ENCODE results near the gene LRIG1.
A peak's percentile ranks its signal among the peaks of the same experiment; 100 is the strongest.

LRIG1 gene

GRCh38 chr3:66495668-66496045 lies 5.2 kb downstream of the LRIG1 start:
- H3K9me2 ChIP-seq (replicated peaks; ENCODE audit: insufficient read depth, low read length), result no peaks in the 10 kb centered on the region
- H3K36me3 ChIP-seq (replicated peaks; ENCODE audit: insufficient read depth, low read length), result no peaks in the 10 kb centered on the region
- peak overlapping the region; percentile 88 for H3K4me2 ChIP-seq (ENCODE audit: low read depth, low read length)
- TF ChIP-seq EZH2 (optimal IDR thresholded peaks at IDR 0.05; ENCODE audit: low read depth, low read length) (no peak), EZH2phosphoT487 (IDR thresholded peaks at IDR 0.05; ENCODE audit: low read length) (no peak)
- TF ChIP-seq, protein P1, sequence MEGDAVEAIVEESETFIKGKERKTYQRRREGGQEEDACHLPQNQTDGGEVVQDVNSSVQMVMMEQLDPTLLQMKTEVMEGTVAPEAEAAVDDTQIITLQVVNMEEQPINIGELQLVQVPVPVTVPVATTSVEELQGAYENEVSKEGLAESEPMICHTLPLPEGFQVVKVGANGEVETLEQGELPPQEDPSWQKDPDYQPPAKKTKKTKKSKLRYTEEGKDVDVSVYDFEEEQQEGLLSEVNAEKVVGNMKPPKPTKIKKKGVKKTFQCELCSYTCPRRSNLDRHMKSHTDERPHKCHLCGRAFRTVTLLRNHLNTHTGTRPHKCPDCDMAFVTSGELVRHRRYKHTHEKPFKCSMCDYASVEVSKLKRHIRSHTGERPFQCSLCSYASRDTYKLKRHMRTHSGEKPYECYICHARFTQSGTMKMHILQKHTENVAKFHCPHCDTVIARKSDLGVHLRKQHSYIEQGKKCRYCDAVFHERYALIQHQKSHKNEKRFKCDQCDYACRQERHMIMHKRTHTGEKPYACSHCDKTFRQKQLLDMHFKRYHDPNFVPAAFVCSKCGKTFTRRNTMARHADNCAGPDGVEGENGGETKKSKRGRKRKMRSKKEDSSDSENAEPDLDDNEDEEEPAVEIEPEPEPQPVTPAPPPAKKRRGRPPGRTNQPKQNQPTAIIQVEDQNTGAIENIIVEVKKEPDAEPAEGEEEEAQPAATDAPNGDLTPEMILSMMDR (IDR thresholded peaks at IDR 0.05; ENCODE audit: low read length), result no peak
- H3K27me3 ChIP-seq (replicated peaks; ENCODE audit: insufficient read depth, low read length), result no peaks in the 10 kb centered on the region
- peak; percentile 62 for DNase-seq
- no peak overlapping the region for H2AFZ ChIP-seq (ENCODE audit: low read length)
- H3K4me3 ChIP-seq (ENCODE audit: low read length), result peak overlapping the region; percentile 52
- H3K9ac ChIP-seq (ENCODE audit: low read length), result peak overlapping the region; percentile 9; the same call in 1 of the 2 replicates
- H3F3A ChIP-seq (ENCODE audit: insufficient read depth, low read length), result peaks cover 53% of the 10 kb centered on the region
- no peaks in the 10 kb centered on the region for H3K9me3 ChIP-seq (replicated peaks; ENCODE audit: insufficient read depth, low read length)
- H3K27ac ChIP-seq (ENCODE audit: low read length), result peak overlapping the region; percentile 74; the same call in 1 of the 2 replicates
- peaks cover 75% of the 10 kb centered on the region for H3K4me1 ChIP-seq (ENCODE audit: low read length)
- peaks cover 94% of the 10 kb centered on the region for H3K79me2 ChIP-seq (ENCODE audit: low read length)
- no peaks in the 10 kb centered on the region for H4K20me1 ChIP-seq (ENCODE audit: insufficient read depth, low read length)

GRCh38 chr3:66494959-66495667 lies 5.7 kb downstream of the LRIG1 start:
- H3K79me2 ChIP-seq (ENCODE audit: low read length), result peaks cover 94% of the 10 kb centered on the region
- H3K9me3 ChIP-seq (replicated peaks; ENCODE audit: insufficient read depth, low read length), result no peaks in the 10 kb centered on the region

DNA sequence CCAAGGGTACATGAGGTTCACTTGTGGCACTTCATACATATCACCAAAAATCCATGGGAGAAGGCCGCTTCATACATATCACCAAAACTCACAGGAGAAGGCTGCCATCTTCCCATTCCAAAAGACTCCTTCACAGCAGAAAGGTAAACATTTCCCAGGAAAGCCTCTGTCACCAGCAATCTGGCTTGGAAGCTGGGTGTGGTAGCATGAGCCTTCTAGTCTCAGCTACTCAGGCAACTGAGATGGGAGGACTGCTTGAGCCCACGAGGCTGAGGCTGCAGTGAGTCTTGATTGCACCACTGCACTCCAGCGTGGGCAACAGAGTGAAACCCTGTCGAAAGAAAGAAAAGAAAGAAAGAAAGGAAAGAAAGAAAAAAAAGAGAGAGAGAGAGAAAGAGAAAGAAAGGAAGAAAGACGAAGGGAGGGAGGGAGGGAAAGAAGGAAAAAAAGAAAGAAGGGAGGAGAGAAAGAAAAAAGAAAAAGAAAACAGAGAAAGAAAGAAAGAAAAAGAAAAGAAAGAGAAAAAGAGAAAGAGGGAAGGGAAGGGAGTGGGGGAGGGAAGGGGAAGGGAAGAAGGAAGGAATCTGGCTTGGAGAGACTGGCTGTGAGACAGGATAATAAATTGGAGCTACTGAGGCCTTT lies 7.2 kb downstream of the LRIG1 start:
- Histone ChIP-seq H2AFZ (ENCODE audit: low read length) (no peak overlapping the region), H3F3A (ENCODE audit: insufficient read depth, low read length) (peaks cover 73% of the 10 kb centered on the region), H3K36me3 (replicated peaks; ENCODE audit: insufficient read depth, low read length) (no peaks in the 10 kb centered on the region), H3K9me2 (replicated peaks; ENCODE audit: insufficient read depth, low read length) (no peaks in the 10 kb centered on the region), H3K79me2 (ENCODE audit: low read length) (peaks cover 95% of the 10 kb centered on the region), H3K9ac (ENCODE audit: low read length) (no peak overlapping the region), H3K4me2 (ENCODE audit: low read depth, low read length) (no peak overlapping the region), H3K4me1 (ENCODE audit: low read length) (peaks cover 87% of the 10 kb centered on the region), H3K9me3 (replicated peaks; ENCODE audit: insufficient read depth, low read length) (no peaks in the 10 kb centered on the region), H3K27ac (ENCODE audit: low read length) (no peak overlapping the region), H3K27me3 (replicated peaks; ENCODE audit: insufficient read depth, low read length) (no peaks in the 10 kb centered on the region), H3K4me3 (ENCODE audit: low read length) (no peak overlapping the region), H4K20me1 (ENCODE audit: insufficient read depth, low read length) (no peaks in the 10 kb centered on the region)
- DNase-seq, result no peak
- TF ChIP-seq EZH2phosphoT487 (IDR thresholded peaks at IDR 0.05; ENCODE audit: low read length), result no peak
- TF ChIP-seq, protein P1 (IDR thresholded peaks at IDR 0.05; ENCODE audit: low read length), result no peak
- TF ChIP-seq EZH2 (optimal IDR thresholded peaks at IDR 0.05; ENCODE audit: low read depth, low read length), result no peak

More at GRCh38 chr3:66494959-66495667, 5.7 kb downstream of the LRIG1 start:
- Histone ChIP-seq H2AFZ (ENCODE audit: low read length) (no peak overlapping the region), H3K4me3 (ENCODE audit: low read length) (peak overlapping the region; percentile 52), H3F3A (ENCODE audit: insufficient read depth, low read length) (peaks cover 58% of the 10 kb centered on the region), H4K20me1 (ENCODE audit: insufficient read depth, low read length) (no peaks in the 10 kb centered on the region), H3K36me3 (replicated peaks; ENCODE audit: insufficient read depth, low read length) (no peaks in the 10 kb centered on the region), H3K27me3 (replicated peaks; ENCODE audit: insufficient read depth, low read length) (no peaks in the 10 kb centered on the region), H3K4me2 (ENCODE audit: low read depth, low read length) (peak overlapping the region; percentile 88), H3K4me1 (ENCODE audit: low read length) (peaks cover 75% of the 10 kb centered on the region), H3K9ac (ENCODE audit: low read length) (peak overlapping the region; percentile 44; the same call in 1 of the 2 replicates), H3K27ac (ENCODE audit: low read length) (peak overlapping the region; percentile 74; the same call in 1 of the 2 replicates), H3K9me2 (replicated peaks; ENCODE audit: insufficient read depth, low read length) (no peaks in the 10 kb centered on the region)
- DNase-seq, result no peak
- TF ChIP-seq, protein P1 (IDR thresholded peaks at IDR 0.05; ENCODE audit: low read length), result no peak
- TF ChIP-seq EZH2 (optimal IDR thresholded peaks at IDR 0.05; ENCODE audit: low read depth, low read length) (no peak), EZH2phosphoT487 (IDR thresholded peaks at IDR 0.05; ENCODE audit: low read length) (no peak)

All from MM.1S (cell line).